Measurements from ENCODE around the gene TSPEAR. TPM values are rescaled to one million over a fixed set of nuclear protein-coding genes. Genes with fewer than 3 reads are reported as not detected.
"Not testable (repeated sequence)": the region's sequence is repeated elsewhere in the genome, so short reads cannot be mapped to it uniquely, and the experiment has no call there.

The TSPEAR gene
- total RNA-seq, 4 donors from 2014 or later = not detected

- Histone ChIP-seq H3K36me3 (no peaks in the 10 kb centered on the region), H3K9me3 (no peaks in the 10 kb centered on the region), H3K27me3 (peaks cover 22 to 48% (median 28%) of the 10 kb centered on the region in 3 donors), H3K27ac (no peak overlapping the region), H3K4me3 (no peak overlapping the region), H3K4me1 (no peaks in the 10 kb centered on the region)
- intact Hi-C loops (cut with DNase I; ENCODE audit: low total_unique reads) (no loop called here), in situ Hi-C loops (cut with MboI; ENCODE audit: low sequenced_read_pairs in 4 of 4) (no loop called here)
- TF ChIP-seq, protein P1, sequence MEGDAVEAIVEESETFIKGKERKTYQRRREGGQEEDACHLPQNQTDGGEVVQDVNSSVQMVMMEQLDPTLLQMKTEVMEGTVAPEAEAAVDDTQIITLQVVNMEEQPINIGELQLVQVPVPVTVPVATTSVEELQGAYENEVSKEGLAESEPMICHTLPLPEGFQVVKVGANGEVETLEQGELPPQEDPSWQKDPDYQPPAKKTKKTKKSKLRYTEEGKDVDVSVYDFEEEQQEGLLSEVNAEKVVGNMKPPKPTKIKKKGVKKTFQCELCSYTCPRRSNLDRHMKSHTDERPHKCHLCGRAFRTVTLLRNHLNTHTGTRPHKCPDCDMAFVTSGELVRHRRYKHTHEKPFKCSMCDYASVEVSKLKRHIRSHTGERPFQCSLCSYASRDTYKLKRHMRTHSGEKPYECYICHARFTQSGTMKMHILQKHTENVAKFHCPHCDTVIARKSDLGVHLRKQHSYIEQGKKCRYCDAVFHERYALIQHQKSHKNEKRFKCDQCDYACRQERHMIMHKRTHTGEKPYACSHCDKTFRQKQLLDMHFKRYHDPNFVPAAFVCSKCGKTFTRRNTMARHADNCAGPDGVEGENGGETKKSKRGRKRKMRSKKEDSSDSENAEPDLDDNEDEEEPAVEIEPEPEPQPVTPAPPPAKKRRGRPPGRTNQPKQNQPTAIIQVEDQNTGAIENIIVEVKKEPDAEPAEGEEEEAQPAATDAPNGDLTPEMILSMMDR (IDR thresholded peaks at IDR 0.05 in 4 of 5, conservative IDR thresholded peaks at IDR 0.05 in 1 of 5) = no peak
- TF ChIP-seq POLR2A (IDR thresholded peaks at IDR 0.05) = no peak
- DNase-seq = no peak
- no peak for ATAC-seq
Observed at GRCh38 chr21:44594406-44594916, 116.9 kb downstream of the TSPEAR start.

DNA sequence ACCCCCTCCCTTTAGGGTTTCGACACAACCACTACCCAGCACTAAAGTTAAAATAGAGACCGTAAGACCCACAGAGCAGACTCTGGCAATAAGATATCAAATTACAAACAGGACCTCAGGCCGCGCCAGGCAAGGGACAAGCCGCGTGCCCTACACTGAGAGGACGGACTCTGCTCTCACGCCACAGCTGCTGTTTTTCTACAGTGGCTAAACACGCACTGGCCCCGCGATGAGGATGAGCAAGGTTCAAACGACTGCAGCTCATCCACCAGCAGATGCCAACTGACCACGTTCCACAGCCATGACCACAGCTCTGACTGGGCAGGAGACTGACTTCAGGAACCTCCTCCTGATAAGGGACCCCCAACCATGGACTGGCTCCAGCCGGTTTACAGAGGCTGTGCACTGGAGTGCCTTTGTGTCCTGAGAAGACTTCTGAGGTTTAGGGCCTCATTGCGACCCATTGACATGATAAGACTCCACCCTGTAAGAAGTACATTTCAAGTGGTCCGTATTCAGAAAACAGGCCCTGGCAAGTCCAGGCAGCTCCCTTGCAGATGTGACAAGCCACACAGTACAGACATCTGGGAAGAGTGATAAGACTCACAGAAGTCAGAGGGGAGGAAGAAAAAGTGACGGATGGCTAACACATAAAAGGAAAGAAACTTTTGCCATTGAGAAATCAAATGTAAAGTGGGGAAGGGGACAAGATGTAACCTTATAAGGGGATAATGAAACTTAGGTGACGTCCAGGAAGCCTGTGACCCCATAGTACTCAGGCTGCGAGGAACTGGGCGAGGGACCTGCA is 117.6 kb downstream of the TSPEAR start:
- no peaks in the 10 kb centered on the region for H3K4me1 ChIP-seq
- intact Hi-C loops (cut with DNase I; ENCODE audit: low total_unique reads) = no loop called here
- no peaks in the 10 kb centered on the region for H3K36me3 ChIP-seq
- in situ Hi-C loops (cut with MboI; ENCODE audit: low sequenced_read_pairs in 4 of 4) = no loop called here
- H3K27me3 ChIP-seq = peaks cover 19 to 47% (median 26%) of the 10 kb centered on the region in 3 donors
- no peak for ATAC-seq
- TF ChIP-seq, protein P1 (IDR thresholded peaks at IDR 0.05 in 4 of 5, conservative IDR thresholded peaks at IDR 0.05 in 1 of 5) = no peak
- no peak for TF ChIP-seq POLR2A (IDR thresholded peaks at IDR 0.05)
- no peak overlapping the region for H3K4me3 ChIP-seq
- H3K9me3 ChIP-seq = no peaks in the 10 kb centered on the region
- H3K27ac ChIP-seq = no peak overlapping the region
- no peak for DNase-seq

- Histone ChIP-seq H3K27ac (no peak within 1 kb of the TSS), H3K27me3 (peaks cover 18 to 42% (median 19%) of the 10 kb centered on the region in 3 donors), H3K9me3 (no peaks in the 10 kb centered on the region), H3K4me3 (no peak within 1 kb of the TSS), H3K36me3 (no peaks in the 10 kb centered on the region), H3K4me1 (no peaks in the 10 kb centered on the region)
- ATAC-seq (no peak), DNase-seq (no peak)
- TF ChIP-seq, protein P1 (IDR thresholded peaks at IDR 0.05 in 4 of 5, conservative IDR thresholded peaks at IDR 0.05 in 1 of 5) = no peak
- TF ChIP-seq POLR2A (IDR thresholded peaks at IDR 0.05) = no peak
- intact Hi-C loops (cut with DNase I; ENCODE audit: low total_unique reads) (no loop called here), in situ Hi-C loops (cut with MboI; ENCODE audit: low sequenced_read_pairs in 4 of 4) (no loop called here)
Observed at GRCh38 chr21:44592446-44593311, 118.7 kb downstream of the TSPEAR start, which contains the start of gene KRTAP10-6. Gene KRTAP10-6 (minus strand): TSS chr21:44592505. CDS start chr21:44592484, 21 bp downstream.

DNA sequence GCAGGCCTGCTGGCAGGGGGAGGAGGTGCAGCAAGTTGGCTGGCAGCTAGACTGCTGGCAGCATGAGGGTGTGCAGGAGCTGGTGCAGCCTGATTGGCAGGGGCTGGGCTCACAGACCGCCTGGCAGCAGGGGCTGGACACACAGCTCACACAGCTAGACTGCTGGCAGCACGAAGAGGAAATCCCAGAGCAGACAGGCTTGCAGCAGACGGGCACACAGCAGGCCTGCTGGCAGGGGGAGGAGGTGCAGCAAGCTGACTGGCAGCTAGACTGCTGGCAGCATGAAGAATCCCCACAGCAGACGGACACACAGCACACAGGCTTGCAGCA is 119.6 kb downstream of the TSPEAR start:
- H3K4me3 ChIP-seq; H3K4me1 ChIP-seq; H3K9me3 ChIP-seq; H3K36me3 ChIP-seq; intact Hi-C loops (cut with DNase I; ENCODE audit: low total_unique reads); DNase-seq; ATAC-seq; H3K27ac ChIP-seq; in situ Hi-C loops (cut with MboI; ENCODE audit: low sequenced_read_pairs in 4 of 4): not testable (repeated sequence)
- peaks cover 19 to 35% (median 20%) of the 10 kb centered on the region in 3 donors for H3K27me3 ChIP-seq

GRCh38 chr21:44590897-44591800 is 120.2 kb downstream of the TSPEAR start:
- H3K27ac ChIP-seq; H3K36me3 ChIP-seq; in situ Hi-C loops (cut with MboI; ENCODE audit: low sequenced_read_pairs in 4 of 4); H3K9me3 ChIP-seq; intact Hi-C loops (cut with DNase I; ENCODE audit: low total_unique reads); DNase-seq; H3K4me1 ChIP-seq; H3K4me3 ChIP-seq; ATAC-seq: not testable (repeated sequence)
- peaks cover 19 to 35% (median 20%) of the 10 kb centered on the region in 3 donors for H3K27me3 ChIP-seq

All from gastrocnemius medialis (tissue), 4 donors.